Muscle of leg (tissue), 11 donors: Measurements from ENCODE around the gene GRIN1. TPM values are rescaled to one million over a fixed set of nuclear protein-coding genes. Genes with fewer than 3 reads are reported as not detected.

Experiments used
- DNase-seq: peaks from one replicate; pipeline ENCODE4 v3.0.0; 2013
- H3K27ac ChIP-seq: one replicate; pipeline ENCODE4 v1.5.1; 2013; ENCODE audit warnings: mild to moderate bottlenecking, low read length, control low read depth
- H3K27me3 ChIP-seq: one replicate; pipeline ENCODE4 v1.6.1; 2013; ENCODE audit warnings: low read length; ENCODE audit not compliant: control insufficient read depth, insufficient read depth
- H3K36me3 ChIP-seq: one replicate; pipeline ENCODE4 v1.6.1; 2013; ENCODE audit warnings: low read length; ENCODE audit not compliant: control insufficient read depth, insufficient read depth
- H3K4me1 ChIP-seq: one replicate; pipeline ENCODE4 v1.6.1; 2013; ENCODE audit warnings: low read length; ENCODE audit not compliant: control insufficient read depth, insufficient read depth
- H3K4me3 ChIP-seq: one replicate; pipeline ENCODE4 v1.5.1; 2013; ENCODE audit warnings: low read length, control low read depth
- H3K9me3 ChIP-seq: replicated peaks from 2 replicates; pipeline ENCODE4 v1.6.1; 2013; ENCODE audit warnings: low read depth, low read length; ENCODE audit not compliant: control insufficient read depth
- WGBS: methylation state at CpG from one replicate; pipeline ENCODE4 v1.1.5; 2013; ENCODE audit warnings: missing lambda C conversion rate; ENCODE audit not compliant: insufficient coverage; 5-methylcytosine and 5-hydroxymethylcytosine counted together
- polyA plus RNA-seq, 8 donors: library from polyadenylated mRNA; unstranded; fragments of 120-200 nt; gene quantifications; one replicate each; pipeline versions ENCODE4 v1.2.1 to v1.2.3, GENCODE V29; 2013; ENCODE audit warnings: inconsistent platforms in 1 of 8, low replicate concordance in 1 of 8; ENCODE audit not compliant: insufficient read length in 8 of 8, insufficient read depth in 1 of 8
- total RNA-seq: library from RNA; stranded (reverse); fragments of 120-200 nt; gene quantifications from one replicate; pipeline ENCODE4 v1.2.4, GENCODE V29; 2013

GRIN1 gene
- total and polyA plus RNA-seq, 9 donors, result 0.07 to 0.17 (median 0.11) TPM; not detected in 5

- Histone ChIP-seq H3K27me3 (no peaks in the 10 kb centered on the region), H3K4me3 (no peak overlapping the region), H3K4me1 (peaks cover 18% of the 10 kb centered on the region), H3K9me3 (no peaks in the 10 kb centered on the region), H3K27ac (no peak overlapping the region), H3K36me3 (peaks cover 90% of the 10 kb centered on the region)
- WGBS, result 95% methylated on average over 17 of the region's 17 CpGs
- no peak for DNase-seq
Measured at GRCh38 chr9:137182836-137183235, 43.9 kb downstream of the GRIN1 start.

DNA sequence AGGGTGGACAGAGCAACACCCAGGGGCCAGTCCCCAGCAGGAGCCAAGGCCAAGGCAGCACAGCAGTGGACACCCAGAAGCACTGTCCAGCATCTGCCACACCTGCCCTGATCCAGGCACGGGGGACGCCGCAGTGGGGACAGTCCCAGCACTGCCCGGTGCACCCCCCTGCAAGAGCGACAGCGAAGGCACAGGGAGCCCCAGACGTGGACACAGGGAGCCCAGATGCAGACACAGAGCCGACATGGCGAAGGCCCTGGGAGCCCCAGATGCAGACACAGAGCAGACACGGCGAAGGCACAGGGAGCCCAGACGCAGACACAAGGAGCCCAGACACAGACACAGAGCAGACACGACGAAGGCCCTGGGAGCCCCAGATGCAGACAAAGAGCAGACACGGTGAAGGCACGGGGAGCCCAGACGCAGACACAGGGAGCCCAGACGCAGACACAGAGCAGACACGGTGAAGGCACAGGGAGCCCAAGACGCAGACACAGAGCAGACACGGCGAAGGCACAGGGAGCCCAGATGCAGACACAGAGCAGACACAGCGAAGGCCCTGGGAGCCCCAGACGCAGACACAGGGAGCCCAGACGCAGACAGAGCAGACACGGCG, 45.1 kb downstream of the GRIN1 start:
- WGBS, result 92% methylated on average over 27 of the region's 27 CpGs
- no peak for DNase-seq
- H3K36me3 ChIP-seq, result peaks cover 78% of the 10 kb centered on the region

GRCh38 chr9:137184881-137185660, 46.1 kb downstream of the GRIN1 start:
- H3K27ac ChIP-seq, result no peak overlapping the region
- 90% methylated on average over 47 of the region's 48 CpGs for WGBS
- no peaks in the 10 kb centered on the region for H3K9me3 ChIP-seq
- no peaks in the 10 kb centered on the region for H3K27me3 ChIP-seq
- peaks cover 32% of the 10 kb centered on the region for H3K4me1 ChIP-seq
- no peak for DNase-seq
- no peak overlapping the region for H3K4me3 ChIP-seq
- peaks cover 74% of the 10 kb centered on the region for H3K36me3 ChIP-seq

More for the DNA sequence above, 45.1 kb downstream of the GRIN1 start:
- Histone ChIP-seq H3K27me3 (no peaks in the 10 kb centered on the region), H3K27ac (no peak overlapping the region), H3K4me1 (peaks cover 23% of the 10 kb centered on the region), H3K9me3 (no peaks in the 10 kb centered on the region), H3K4me3 (no peak overlapping the region)

DNA sequence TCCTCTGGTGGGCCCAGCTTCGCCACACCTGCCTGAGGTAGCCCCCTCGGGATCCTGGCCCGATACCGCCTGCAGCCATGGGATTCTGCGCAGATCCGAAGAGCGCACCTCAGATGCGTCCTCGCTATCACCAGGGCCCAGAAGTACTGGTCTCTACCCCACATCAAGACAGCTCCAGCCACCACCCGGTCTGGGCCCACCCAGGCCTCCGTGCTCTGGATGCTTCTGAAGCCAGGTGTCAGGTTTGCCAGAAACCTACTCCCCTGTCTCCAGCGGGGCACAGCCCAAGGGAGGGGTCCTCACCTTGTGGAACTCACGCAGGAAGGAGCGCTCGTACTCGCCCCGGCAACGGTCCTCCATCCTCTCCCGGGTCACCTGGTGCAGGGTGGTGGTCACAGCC, 47.0 kb downstream of the GRIN1 start:
- peaks cover 74% of the 10 kb centered on the region for H3K36me3 ChIP-seq
- no peak overlapping the region for H3K27ac ChIP-seq
- 92% methylated on average over 17 of the region's 19 CpGs for WGBS
- peaks cover 41% of the 10 kb centered on the region for H3K4me1 ChIP-seq
- no peak overlapping the region for H3K4me3 ChIP-seq
- no peak for DNase-seq
- H3K9me3 ChIP-seq, result no peaks in the 10 kb centered on the region
- H3K27me3 ChIP-seq, result no peaks in the 10 kb centered on the region

GRCh38 chr9:137186385-137186784, 47.4 kb downstream of the GRIN1 start:
- H3K4me1 ChIP-seq, result peaks cover 46% of the 10 kb centered on the region
- no peak overlapping the region for H3K27ac ChIP-seq
- H3K4me3 ChIP-seq, result no peak overlapping the region
- no peaks in the 10 kb centered on the region for H3K9me3 ChIP-seq
- WGBS, result 86% methylated on average over 4 of the region's 6 CpGs
- no peaks in the 10 kb centered on the region for H3K27me3 ChIP-seq
- H3K36me3 ChIP-seq, result peaks cover 74% of the 10 kb centered on the region
- DNase-seq, result no peak

DNA sequence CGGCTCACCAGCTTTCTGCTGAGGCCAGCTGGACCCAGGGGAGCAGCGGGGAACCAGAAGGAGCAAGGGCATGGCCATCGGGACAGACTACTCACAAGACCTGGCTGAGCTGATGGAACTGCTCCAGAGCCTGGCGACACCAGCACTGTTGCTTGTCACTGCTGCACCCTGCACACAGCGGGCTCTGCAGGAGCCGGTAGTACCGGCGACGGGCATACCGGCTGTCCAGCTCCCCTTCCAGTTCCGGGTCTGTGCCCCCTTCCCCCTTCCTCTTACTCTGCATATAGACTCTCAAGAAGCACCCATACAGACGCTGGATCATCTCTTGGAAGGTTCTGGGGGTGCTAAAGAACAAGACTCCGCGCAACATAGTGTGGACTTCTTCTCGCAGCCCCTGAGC, 48.4 kb downstream of the GRIN1 start:
- Histone ChIP-seq H3K27ac (no peak overlapping the region), H3K9me3 (no peaks in the 10 kb centered on the region), H3K4me3 (peak overlapping the region; percentile 99), H3K27me3 (no peaks in the 10 kb centered on the region), H3K4me1 (peaks cover 47% of the 10 kb centered on the region), H3K36me3 (peaks cover 75% of the 10 kb centered on the region)
- 87% methylated on average over 13 of the region's 15 CpGs for WGBS
- no peak for DNase-seq

- DNase-seq, result no peak
- Histone ChIP-seq H3K27me3 (no peaks in the 10 kb centered on the region), H3K36me3 (peaks cover 73% of the 10 kb centered on the region), H3K4me1 (peaks cover 47% of the 10 kb centered on the region), H3K9me3 (no peaks in the 10 kb centered on the region), H3K4me3 (peak overlapping the region; percentile 99), H3K27ac (peak overlapping the region; percentile 77)
- under 1% methylated on average over 25 of the region's 31 CpGs for whole genome bisulfite sequencing
Measured at GRCh38 chr9:137188086-137188489, 49.1 kb downstream of the GRIN1 start.

DNA sequence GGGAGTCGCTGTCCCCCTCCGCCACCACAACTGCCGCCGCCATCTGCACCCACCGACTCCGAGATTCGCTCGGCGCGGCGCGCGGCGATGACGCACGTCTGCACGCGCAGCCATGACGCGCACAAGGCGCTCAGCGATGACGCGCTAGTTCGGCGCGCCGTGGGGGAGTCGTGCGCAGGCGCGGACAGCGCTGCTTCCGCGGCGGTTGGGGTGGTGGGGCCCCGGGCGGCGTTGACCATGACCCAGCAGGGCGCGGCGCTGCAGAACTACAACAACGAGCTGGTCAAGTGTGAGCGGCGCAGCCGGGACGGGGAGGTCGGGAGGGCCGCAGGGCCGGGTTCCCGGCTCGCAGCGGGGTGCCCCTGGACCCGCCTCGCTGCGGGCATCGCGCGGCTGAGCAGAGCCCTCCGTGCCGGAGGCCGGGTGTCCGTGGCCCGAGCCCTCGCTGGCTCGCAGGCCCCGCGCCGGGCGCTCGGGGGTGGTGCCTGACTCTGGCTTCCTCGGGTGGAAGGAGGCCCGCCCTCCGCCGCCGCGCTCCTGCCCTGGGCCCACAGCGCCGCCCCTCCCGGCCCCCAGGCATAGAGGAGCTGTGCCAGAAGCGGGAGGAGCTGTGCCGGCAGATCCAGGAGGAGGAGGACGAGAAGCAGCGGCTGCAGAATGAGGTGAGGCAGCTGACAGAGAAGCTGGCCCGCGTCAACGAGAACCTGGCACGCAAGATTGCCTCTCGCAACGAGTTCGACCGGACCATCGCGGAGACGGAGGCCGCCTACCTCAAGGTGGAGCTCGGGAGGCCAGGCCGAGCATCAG, 49.7 kb downstream of the GRIN1 start, which contains the start of the genes ANAPC2 and SSNA1:
Gene ANAPC2 (minus strand): TSS at position 71 of the 807 bp plus-strand sequence. CDS start 28 bp downstream, at position 43.
Gene SSNA1 (plus strand): TSS at position 187 of the 807 bp plus-strand sequence. CDS start 51 bp downstream, at position 238.
- DNase-seq, result peak; percentile 98
- Histone ChIP-seq H3K27me3 (no peaks in the 10 kb centered on the region), H3K4me1 (peaks cover 47% of the 10 kb centered on the region), H3K36me3 (peaks cover 67% of the 10 kb centered on the region), H3K9me3 (no peaks in the 10 kb centered on the region), H3K4me3 (peak within 1 kb of the TSS; percentile 99), H3K27ac (peak within 1 kb of the TSS; percentile 85)
- WGBS, result under 1% methylated on average over 93 of the region's 98 CpGs

GRCh38 chr9:137189297-137190295, 50.6 kb downstream of the GRIN1 start:
- H3K36me3 ChIP-seq, result peaks cover 58% of the 10 kb centered on the region
- H3K27ac ChIP-seq, result peak overlapping the region; percentile 85
- peaks cover 52% of the 10 kb centered on the region for H3K4me1 ChIP-seq
- H3K4me3 ChIP-seq, result peak overlapping the region; percentile 99
- no peaks in the 10 kb centered on the region for H3K9me3 ChIP-seq
- no peaks in the 10 kb centered on the region for H3K27me3 ChIP-seq
- 35% methylated on average over 22 of the region's 23 CpGs for whole genome bisulfite sequencing
- DNase-seq, result no peak
